Measurements from ENCODE around the gene WASF2.

GRCh38 chr1:27418326-27419185, 71.4 kb downstream of the WASF2 start:
- TF ChIP-seq, protein P1, sequence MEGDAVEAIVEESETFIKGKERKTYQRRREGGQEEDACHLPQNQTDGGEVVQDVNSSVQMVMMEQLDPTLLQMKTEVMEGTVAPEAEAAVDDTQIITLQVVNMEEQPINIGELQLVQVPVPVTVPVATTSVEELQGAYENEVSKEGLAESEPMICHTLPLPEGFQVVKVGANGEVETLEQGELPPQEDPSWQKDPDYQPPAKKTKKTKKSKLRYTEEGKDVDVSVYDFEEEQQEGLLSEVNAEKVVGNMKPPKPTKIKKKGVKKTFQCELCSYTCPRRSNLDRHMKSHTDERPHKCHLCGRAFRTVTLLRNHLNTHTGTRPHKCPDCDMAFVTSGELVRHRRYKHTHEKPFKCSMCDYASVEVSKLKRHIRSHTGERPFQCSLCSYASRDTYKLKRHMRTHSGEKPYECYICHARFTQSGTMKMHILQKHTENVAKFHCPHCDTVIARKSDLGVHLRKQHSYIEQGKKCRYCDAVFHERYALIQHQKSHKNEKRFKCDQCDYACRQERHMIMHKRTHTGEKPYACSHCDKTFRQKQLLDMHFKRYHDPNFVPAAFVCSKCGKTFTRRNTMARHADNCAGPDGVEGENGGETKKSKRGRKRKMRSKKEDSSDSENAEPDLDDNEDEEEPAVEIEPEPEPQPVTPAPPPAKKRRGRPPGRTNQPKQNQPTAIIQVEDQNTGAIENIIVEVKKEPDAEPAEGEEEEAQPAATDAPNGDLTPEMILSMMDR (IDR thresholded peaks at IDR 0.05; ENCODE audit: low read length), result no peak
- no peak for TF ChIP-seq EZH2 (IDR thresholded peaks at IDR 0.05; ENCODE audit: borderline replicate concordance, low read length)

Data from OCI-LY1 (cell line).